DND-41 (cell line): ENCODE results near the gene ACTG1.

Experiments
- CTCF ChIP-seq: IDR thresholded peaks from 2 replicates; pipeline ENCODE4 v1.5.1; 2012; ENCODE audit warnings: borderline replicate concordance, low read length, moderate library complexity, mild to moderate bottlenecking; ENCODE audit not compliant: poor library complexity, severe bottlenecking; ENCODE audit errors: extremely low read depth
- EZH2 ChIP-seq: IDR thresholded peaks from 3 replicates; pipeline ENCODE4 v1.6.1; 2012; ENCODE audit warnings: borderline replicate concordance, low read depth, mild to moderate bottlenecking, moderate library complexity, low read length, inconsistent platforms; ENCODE audit not compliant: severe bottlenecking

GRCh38 chr17:81553616-81554181 is 41.1 kb upstream of the ACTG1 start:
- no peak for TF ChIP-seq EZH2
- no peak for TF ChIP-seq CTCF
